HG03103 (cell line): ENCODE data around the gene GYS2.
A peak's percentile ranks its signal among the peaks of the same experiment; 100 is the strongest.
"Not testable (repeated sequence)": the region's sequence is repeated elsewhere in the genome, so short reads cannot be mapped to it uniquely, and the experiment has no call there.

ENCODE experiments used
- ATAC-seq: cut with Tn5 transposase; IDR thresholded peaks from one replicate; pipeline ENCODE4 v1.9.1; 2021; ENCODE audit warnings: low read depth; ENCODE audit not compliant: unreplicated experiment

GYS2 gene

GRCh38 chr12:21606175-21606574, 1.5 kb upstream of the GYS2 start:
- no peak for ATAC-seq

- no peak for ATAC-seq
These were observed 1.9 kb downstream of the GYS2 start for GRCh38 chr12:21602774-21603173.

DNA sequence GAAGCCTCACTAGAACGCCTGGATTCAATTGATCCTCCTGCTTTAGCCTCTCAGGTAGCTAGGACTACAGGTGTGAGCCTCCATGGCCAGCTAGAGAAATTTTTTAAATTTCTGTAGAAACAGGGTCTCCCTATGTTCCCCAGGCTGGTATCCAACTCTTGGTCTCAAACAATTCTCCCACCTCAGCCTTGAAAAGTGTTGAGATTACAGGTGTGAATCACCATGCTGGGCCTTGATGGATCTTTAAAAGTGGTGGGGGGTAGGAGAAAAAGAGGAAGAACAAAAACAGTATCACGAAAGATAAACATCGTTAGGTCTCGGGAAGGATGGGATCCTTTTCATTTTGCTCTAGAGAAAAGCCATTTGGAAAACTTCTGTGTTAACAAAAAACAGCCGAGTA, 4.5 kb downstream of the GYS2 start:
- ATAC-seq = no peak

- peak; percentile 79 for ATAC-seq
These were observed 5.3 kb downstream of the GYS2 start for GRCh38 chr12:21599143-21599999.

DNA sequence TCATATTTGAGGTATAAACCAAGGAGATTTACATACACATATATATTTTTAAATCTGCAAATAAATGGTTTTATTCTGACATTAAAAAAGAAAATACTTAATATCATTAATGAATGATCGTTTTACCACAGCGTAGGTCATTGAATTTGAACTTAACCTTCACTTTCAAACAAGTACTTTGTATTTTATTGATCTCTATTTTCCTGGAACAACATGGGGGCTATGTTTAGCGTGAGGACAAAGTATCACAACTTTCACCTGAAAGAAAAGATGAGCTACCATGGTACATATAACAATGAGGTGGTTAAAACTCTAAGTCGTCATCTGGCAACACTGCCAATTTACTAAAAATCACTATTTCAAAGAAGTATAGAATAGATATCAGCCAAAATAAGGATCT, 6.0 kb downstream of the GYS2 start:
- ATAC-seq = no peak

DNA sequence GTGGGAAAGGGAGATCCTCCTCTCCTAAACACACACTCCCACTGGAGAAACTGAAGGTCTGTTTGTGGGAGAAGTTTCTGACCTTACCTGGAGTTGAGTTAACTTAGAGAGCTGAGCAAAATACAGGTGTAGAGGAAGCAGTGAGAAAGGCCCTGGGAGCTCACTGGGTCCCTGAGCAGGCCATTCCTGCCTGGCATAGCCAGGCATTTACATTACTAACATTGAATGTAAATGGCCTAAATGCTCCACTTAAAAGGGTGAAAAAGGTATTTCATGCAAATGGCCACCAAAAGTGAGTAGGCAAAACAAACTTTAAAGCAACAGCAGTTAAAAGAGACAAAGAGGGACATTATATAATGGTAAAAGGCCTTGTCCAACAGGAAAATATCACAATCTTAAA, 9.3 kb downstream of the GYS2 start:
- not testable (repeated sequence) for ATAC-seq

DNA sequence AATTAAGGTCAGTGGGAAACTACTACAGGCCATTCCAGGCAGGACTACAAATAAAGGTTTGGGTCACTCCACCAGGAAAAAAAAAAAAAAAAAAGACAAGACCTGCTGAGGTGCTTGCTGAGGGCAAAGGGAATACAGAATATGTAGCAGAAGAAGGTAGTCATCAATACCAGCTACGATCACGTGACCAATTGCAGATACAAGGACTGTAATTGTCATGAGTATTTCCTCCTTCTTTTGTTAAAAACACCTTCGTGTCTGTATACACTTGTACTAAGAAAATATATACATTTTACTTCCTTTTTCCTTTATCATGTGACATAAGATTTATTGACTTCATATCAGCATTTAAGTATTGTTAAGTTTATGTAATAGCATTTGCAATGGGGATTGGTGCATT, 19.2 kb downstream of the GYS2 start:
- ATAC-seq = no peak

DNA sequence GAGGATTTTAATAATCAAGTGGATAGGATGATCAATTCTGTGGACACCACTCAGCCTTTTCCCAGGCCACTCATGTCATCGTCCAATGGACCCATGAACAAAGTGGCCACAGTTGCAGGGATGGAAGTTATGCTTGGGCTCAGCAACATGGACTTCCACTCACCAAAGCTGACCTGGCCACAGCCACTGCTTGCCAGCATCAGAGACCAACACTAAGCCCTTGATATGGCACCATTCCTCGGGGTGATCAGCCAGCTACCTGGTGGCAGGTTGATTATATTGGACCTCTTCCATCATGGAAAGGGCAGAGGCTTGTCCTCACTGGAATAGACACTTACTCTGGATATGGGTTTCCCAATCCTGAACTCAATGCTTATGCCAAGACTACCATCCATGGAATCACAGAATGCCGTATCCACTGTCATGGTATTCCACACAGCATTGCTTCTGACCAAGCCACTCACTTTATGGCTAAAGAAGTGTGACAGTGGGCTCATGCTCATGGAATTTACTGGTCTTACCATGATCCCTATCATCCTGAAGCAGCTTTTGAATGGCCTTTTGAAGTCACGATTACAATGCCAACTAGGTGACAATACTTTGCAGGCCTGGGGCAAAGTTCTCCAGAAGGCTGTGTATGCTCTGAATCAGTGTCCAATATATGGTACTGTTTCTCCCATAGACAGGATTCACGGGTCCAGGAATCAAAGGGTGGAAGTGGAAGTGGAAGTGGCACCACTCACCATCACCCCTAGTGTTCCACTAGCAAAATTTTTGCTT, 20.1 kb downstream of the GYS2 start:
- ATAC-seq = not testable (repeated sequence)

GRCh38 chr12:21583587-21583986, 21.1 kb downstream of the GYS2 start:
- ATAC-seq = no peak

DNA sequence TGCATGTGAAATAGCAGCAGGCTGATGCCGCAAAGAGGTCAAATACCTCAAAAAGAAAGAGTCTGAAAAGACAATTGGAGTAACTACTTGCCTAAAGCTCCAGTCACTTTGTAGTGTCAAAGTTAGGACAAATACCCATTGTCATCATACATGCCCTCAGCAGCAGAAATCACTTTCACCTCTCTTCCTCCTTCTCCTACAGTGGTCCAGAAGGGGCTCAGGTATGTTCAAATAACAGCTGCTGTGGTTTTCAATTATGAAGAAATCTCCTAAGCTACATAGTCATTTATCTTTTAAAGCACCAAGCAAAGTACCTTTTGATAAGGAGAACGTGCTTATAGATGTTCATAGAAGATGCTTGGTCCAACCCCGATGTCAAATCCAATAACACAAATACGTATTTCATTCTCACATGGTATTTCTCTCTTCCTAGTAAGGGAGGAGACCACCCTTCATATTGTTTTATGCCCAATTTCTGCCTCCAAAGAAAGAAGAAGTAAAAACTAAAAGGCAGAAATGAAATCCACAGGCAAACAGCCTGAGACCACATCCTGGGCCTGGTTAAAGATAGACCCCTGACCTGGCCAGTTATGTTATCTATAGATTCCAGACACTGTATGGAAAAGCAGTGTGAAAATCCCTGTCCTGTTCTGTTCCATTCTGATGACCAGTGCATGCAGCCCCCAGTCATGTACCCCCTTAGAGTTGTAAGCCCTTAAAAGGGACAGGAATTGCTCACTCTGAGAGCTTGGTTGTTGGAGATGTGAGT, 23.7 kb downstream of the GYS2 start:
- no peak for ATAC-seq

DNA sequence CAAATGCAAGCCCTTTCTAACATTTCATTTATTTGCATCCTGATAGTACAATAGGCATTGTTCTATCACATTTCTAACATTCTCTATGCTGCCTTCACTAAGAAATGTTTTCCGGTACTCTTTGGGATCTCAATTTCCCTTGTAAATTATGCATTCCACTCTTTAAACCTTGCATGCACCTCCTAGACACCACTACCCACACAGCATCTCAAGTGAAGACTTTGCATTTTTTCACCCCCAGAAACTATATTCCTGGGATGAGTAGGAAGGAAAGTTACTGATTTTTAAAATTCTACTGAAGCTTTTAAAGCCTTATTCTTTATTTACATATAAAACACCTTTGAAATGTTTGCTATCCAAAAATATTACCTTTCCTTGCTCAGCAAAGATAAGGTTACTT, 27.1 kb downstream of the GYS2 start:
- no peak for ATAC-seq

DNA sequence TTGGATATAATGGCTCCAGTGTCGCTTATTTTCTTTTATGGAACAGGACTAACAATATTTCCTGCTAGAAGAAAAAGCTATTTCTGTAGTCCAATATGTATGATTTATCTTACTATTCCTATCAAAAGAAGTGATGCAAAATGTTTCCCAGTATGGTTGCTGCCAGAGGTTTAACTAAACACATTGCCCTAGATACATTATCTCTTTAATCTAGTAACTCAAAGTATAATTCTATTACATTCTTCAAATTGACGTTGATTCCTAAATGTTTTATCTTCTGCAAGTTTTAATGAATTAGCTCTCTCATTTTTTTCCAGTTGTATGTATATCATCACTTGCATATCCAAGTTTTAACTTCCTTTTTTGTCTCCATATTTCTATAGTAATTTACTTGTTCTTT, 28.2 kb downstream of the GYS2 start:
- no peak for ATAC-seq

DNA sequence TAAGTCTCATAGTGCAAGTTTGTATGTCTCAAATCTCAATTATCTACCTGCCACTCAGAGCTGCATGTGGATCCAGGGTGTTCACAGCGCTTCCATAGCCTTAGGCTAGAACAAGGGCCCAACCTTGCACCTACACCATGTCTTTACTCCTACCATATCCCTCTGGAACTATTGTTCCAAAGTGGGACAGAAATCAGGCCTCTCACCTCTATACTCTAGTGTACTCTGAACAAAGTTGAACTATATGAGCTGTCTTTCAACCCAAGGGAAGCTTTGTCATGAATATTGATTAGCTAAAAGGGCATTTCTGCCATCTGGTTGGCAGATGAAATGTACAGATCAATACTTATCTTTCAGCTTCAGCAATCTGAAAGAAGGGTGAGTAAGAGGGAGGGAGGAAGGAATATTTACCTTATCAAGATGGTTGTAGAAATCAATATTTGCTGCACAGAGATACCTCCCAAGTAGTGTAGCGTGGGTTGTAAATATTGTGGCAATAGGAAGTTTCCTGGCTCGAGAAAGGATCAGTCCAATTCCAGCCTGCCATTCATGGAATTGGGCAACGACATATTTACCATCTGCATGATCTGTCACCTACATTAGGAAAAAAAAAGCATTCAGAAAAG, 30.8 kb downstream of the GYS2 start:
- ATAC-seq = no peak

- no peak for ATAC-seq
These were observed 33.6 kb downstream of the GYS2 start for GRCh38 chr12:21571046-21571445.

DNA sequence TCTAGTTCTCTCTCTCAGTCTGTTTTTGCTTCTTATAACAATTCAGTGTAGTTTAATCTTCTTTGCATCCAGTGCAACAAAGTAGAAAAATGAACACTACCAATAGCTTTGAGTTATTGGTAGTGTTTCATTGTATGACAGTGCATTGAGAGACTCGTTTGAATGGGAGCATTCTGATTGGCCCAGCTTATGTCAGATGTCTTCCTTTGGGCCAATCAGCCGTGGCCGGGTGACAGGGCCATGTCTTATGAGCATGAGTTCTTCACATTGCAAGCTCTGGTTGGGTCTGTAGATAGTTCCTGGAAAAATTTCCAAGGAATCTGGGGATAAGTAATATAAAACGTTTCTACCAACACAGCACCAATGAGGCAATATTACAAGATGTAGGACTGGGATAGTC, 36.5 kb downstream of the GYS2 start:
- ATAC-seq = no peak

DNA sequence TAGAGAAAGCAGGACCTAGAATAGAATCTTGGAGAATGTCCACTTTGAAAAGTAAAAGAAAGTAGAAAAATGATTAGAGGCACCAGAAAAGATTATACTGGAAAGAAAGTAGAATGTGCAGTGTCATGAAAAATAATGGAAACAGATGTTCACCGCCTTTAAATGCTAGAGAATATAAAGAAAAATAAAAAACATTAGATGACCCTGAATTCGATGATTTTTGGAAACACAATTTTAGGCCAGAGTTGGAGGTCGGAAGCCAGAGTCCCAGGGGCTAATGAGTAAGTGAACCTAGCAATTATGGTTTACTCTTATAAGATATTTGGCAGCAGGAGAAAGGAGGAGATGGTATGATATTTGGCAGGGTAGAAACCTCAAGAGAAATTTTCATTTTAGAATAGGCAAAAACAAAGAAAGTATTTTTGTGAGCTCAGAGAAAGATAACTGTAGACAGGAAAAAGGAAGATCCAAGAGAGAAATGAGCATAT, 37.7 kb downstream of the GYS2 start:
- ATAC-seq = no peak

DNA sequence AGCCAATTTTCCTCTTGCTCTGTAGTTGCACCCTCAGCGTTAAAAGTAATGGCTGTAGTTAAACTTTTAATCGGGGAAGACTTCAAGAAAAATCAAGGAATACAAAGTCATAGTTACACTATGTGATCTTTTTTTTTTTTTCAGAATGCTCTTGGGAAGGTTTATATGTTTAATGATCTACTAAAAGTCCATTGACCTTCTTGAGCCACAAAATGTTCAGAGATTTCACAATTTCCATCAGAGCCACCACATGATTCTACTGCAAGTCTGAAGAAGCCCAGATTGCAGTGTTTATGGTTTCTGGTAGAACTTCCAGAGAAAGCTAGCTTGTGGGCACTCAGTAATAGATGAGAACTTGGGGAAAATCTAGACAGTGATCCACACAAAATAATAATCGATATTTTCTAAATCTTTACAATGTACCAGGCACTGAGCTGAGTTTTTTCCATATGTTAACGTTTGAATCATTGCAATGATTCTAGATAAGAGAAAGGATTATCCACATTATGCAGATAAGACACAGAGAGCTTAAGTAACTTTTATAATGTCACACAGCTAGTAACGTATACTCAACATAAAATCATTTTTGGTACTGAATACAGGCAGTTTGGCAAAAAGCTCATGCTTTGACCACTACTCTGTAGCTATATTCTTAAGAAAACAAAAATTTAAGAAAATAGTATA, 38.3 kb downstream of the GYS2 start:
- ATAC-seq = no peak

GRCh38 chr12:21562859-21563258, 41.8 kb downstream of the GYS2 start:
- ATAC-seq = no peak

DNA sequence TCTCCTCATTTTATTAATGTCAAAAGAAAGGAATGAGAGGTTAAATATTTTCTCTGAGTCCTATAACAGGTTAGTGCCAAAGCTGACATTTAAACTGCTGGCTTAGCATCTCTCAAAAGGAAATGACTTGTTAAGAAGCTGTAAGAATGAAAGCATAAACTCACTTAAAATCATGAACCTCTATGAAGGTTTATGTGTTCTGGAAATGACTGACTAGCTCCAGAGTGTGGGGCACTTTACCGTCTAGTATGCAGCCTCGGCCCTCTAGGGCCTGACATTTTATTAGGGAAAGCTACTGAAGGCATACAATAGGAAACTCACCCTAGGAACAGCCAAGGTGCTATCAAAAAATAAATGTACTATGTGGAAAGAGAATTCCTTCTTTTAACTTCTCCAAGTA, 43.5 kb downstream of the GYS2 start:
- ATAC-seq = no peak
